A673 (cell line): Measurements from ENCODE around the gene ZNF134. TPM values are rescaled to one million over a fixed set of nuclear protein-coding genes. Genes with fewer than 3 reads are reported as not detected.

Source experiments
- BruUV-seq: library from RNA; stranded (reverse); fragments of 400-500 nt; replicated peaks from 2 replicates; lab custom pipeline; 2021; lab: Mats Ljungman, UMichigan
- CTCF ChIA-PET: fragments of 300-600 bp; sonication (Branson Sonifier 250); formaldehyde crosslinking; loops from one replicate; lab custom pipeline; 2022; ENCODE audit warnings: antibody characterized with exemption; lab: Charles Lee
- POLR2A ChIA-PET: fragments of 300-600 bp; sonication (Branson Sonifier 250); formaldehyde crosslinking; loops from one replicate; lab custom pipeline; 2022; ENCODE audit warnings: antibody characterized with exemption; ENCODE audit not compliant: low non-redundant PET; lab: Charles Lee
- DNase-seq: peaks from one replicate; pipeline ENCODE4 v3.0.0-alpha.2; 2015; ENCODE audit warnings: low spot score
- H3K27ac ChIP-seq: fragments of 200-600 bp; sonication (generic); 2 replicates; pipeline ENCODE4 v1.5.1; 2016; ENCODE audit warnings: mixed run types, low read depth, mild to moderate bottlenecking, mixed read lengths, antibody characterized with exemption, low read length; ENCODE audit not compliant: poor library complexity, severe bottlenecking
- H3K27me3 ChIP-seq: fragments of 200-600 bp; sonication (generic); replicated peaks from 2 replicates; pipeline ENCODE4 v1.6.1; 2017; ENCODE audit warnings: mixed run types, low read depth, mild to moderate bottlenecking, mixed read lengths, antibody characterized with exemption, low read length; ENCODE audit not compliant: insufficient read depth, poor library complexity
- H3K36me3 ChIP-seq: fragments of 200-600 bp; sonication (generic); 2 replicates; pipeline ENCODE4 v1.6.1; 2016; ENCODE audit warnings: mixed run types, mild to moderate bottlenecking, mixed read lengths, antibody characterized with exemption, low read length; ENCODE audit not compliant: insufficient read depth, poor library complexity, severe bottlenecking
- H3K4me1 ChIP-seq: fragments of 200-600 bp; sonication (generic); 2 replicates; pipeline ENCODE4 v1.6.1; 2017; ENCODE audit warnings: mixed run types, mild to moderate bottlenecking, mixed read lengths, antibody characterized with exemption, low read length; ENCODE audit not compliant: insufficient read depth, poor library complexity, severe bottlenecking
- H3K4me3 ChIP-seq: fragments of 200-600 bp; sonication (generic); 2 replicates; pipeline ENCODE4 v1.5.1; 2016; ENCODE audit warnings: low read depth, mixed run types, mild to moderate bottlenecking, mixed read lengths, low read length; ENCODE audit not compliant: poor library complexity, severe bottlenecking
- H3K9me3 ChIP-seq: fragments of 200-600 bp; sonication (generic); 2 replicates; pipeline ENCODE4 v1.6.1; 2016; ENCODE audit warnings: mixed run types, low read depth, mild to moderate bottlenecking, mixed read lengths, antibody characterized with exemption, low read length; ENCODE audit not compliant: poor library complexity, severe bottlenecking
- EZH2 ChIP-seq: fragments of 200-600 bp; sonication (generic); IDR thresholded peaks from 2 replicates; pipeline ENCODE4 v1.6.1; 2017; ENCODE audit warnings: borderline replicate concordance, low read depth, mild to moderate bottlenecking, mixed read lengths, antibody characterized with exemption, low read length; ENCODE audit not compliant: poor library complexity, severe bottlenecking
- intact Hi-C: fragments of 100-400 bp; cut with micrococcal nuclease; formaldehyde crosslinking; loops from one replicate; pipeline ENCODE4 v1.10.0; 2022; ENCODE audit not compliant: unreplicated experiment
- total RNA-seq: library from RNA; stranded (reverse); gene quantifications from 2 replicates; pipeline ENCODE4 v1.2.3, GENCODE V29; 2021
- TF ChIP-seq, protein P1 (sequence below): fragments of 300-800, 200-600 bp; sonication (generic); conservative IDR thresholded peaks from 2 replicates; pipeline ENCODE4 v1.5.1; 2017; ENCODE audit warnings: low read depth, mild to moderate bottlenecking, antibody characterized with exemption, low read length, moderate library complexity, mixed read lengths

The ZNF134 gene
- total RNA-seq, 1 experiment from 2014 or later = 24.7 TPM

DNA sequence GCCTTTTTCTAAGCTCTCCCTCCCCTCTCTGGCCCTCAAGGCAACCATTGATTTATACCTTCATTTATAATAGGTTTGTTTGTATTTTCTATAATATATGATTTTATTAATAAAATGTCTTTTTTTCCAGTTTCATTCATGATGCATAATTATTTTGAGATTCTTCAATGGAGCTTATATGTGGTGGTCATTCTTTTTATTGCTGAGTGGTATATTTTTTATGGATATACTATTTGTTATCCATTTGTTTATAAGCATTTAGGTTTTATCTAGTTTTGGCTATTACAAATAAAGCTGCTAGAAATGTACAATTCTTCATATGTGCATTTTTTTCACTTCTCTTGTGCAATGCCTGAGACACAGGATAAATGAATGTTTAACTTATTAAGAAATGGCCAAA, 29.7 kb downstream of the ZNF134 start:
- POLR2A ChIA-PET = no interaction called here
- CTCF ChIA-PET = no interaction called here
- H3K9me3 ChIP-seq = peaks cover 33% of the 10 kb centered on the region
- no TSS peak for BruUV-seq
- H3K4me3 ChIP-seq = no peak overlapping the region
- H3K36me3 ChIP-seq = peaks cover 28% of the 10 kb centered on the region
- H3K4me1 ChIP-seq = no peaks in the 10 kb centered on the region
- intact Hi-C loops = no loop called here
- H3K27ac ChIP-seq = no peak overlapping the region
- no peaks in the 10 kb centered on the region for H3K27me3 ChIP-seq
- DNase-seq = no peak
- TF ChIP-seq EZH2 = no peak
- TF ChIP-seq, protein P1, sequence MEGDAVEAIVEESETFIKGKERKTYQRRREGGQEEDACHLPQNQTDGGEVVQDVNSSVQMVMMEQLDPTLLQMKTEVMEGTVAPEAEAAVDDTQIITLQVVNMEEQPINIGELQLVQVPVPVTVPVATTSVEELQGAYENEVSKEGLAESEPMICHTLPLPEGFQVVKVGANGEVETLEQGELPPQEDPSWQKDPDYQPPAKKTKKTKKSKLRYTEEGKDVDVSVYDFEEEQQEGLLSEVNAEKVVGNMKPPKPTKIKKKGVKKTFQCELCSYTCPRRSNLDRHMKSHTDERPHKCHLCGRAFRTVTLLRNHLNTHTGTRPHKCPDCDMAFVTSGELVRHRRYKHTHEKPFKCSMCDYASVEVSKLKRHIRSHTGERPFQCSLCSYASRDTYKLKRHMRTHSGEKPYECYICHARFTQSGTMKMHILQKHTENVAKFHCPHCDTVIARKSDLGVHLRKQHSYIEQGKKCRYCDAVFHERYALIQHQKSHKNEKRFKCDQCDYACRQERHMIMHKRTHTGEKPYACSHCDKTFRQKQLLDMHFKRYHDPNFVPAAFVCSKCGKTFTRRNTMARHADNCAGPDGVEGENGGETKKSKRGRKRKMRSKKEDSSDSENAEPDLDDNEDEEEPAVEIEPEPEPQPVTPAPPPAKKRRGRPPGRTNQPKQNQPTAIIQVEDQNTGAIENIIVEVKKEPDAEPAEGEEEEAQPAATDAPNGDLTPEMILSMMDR = no peak

DNA sequence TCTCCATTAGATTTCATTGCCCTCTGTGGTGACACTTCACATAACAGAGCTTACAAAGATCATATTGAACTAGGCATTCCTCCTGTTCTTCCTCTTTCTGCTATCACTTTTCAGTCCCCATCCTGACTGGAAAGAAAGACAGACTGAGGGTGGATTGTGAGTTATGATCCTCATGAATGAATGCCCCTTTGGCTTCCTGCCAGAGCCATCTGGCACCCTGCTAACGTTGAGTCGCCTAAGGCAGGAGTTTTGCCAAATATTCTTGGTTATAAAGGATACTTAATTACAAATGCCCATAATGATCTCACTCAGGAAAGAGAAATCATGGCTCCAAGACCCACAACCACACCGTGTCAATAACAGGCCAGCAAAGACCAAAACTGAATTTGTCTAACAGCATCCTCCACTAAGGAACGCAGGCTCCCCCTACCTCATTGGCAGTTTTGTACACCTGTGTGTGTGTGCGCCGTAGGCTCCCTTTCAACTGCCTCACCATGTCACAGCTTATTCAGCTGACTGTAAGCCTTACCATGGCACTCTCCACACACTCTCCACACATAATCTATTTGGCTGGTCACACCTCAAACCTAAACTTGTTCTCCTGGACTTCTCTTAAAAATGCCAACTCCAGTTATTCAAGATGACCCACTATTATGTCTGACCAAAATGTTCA, 34.4 kb downstream of the ZNF134 start:
- CTCF ChIA-PET = no interaction called here
- TF ChIP-seq EZH2 = no peak
- TF ChIP-seq, protein P1 = no peak
- DNase-seq = peak; percentile 42
- Histone ChIP-seq H3K9me3 (no peaks in the 10 kb centered on the region), H3K36me3 (no peaks in the 10 kb centered on the region), H3K4me1 (no peaks in the 10 kb centered on the region), H3K27ac (no peak overlapping the region), H3K27me3 (no peaks in the 10 kb centered on the region), H3K4me3 (no peak overlapping the region)
- POLR2A ChIA-PET = no interaction called here
- intact Hi-C loops = no loop called here
- no TSS peak for BruUV-seq

DNA sequence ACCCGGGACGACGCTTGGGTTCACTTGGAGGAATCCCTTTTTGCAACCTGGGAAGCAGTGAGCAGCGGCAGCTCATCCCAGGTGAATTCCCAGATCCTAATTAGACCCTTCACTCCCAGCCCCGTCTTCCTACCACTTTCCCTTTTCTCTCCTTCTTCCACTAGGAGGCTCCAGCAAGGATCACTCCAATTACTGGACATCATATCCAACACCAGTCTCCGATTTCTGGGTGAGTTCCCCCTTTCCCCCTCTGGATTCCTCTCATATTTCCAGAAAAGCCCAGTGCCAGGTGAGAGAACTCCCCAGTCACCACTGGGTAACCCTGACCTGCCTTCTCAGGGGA, 37.6 kb downstream of the ZNF134 start:
- TF ChIP-seq, protein P1 = no peak
- no peak for TF ChIP-seq EZH2
- Histone ChIP-seq H3K4me1 (no peaks in the 10 kb centered on the region), H3K4me3 (no peak overlapping the region), H3K9me3 (no peaks in the 10 kb centered on the region), H3K27ac (no peak overlapping the region), H3K27me3 (no peaks in the 10 kb centered on the region), H3K36me3 (no peaks in the 10 kb centered on the region)
- ChIA-PET POLR2A (no interaction called here), CTCF (interaction anchor here (0.5 kb wide), 1 partner anchor 29 kb away, joined by 4 read pairs; no protein-coding TSS in a partner anchor)
- no peak for DNase-seq
- BruUV-seq = no TSS peak
- intact Hi-C loops = no loop called here
